GM19372 (cell line): ENCODE results near the gene SHPK.

ENCODE experiments used
- ATAC-seq: cut with Tn5 transposase; IDR thresholded peaks from one replicate; pipeline ENCODE4 v1.9.1; 2021; ENCODE audit warnings: mild to moderate bottlenecking, low read depth, moderate library complexity; ENCODE audit not compliant: unreplicated experiment

The SHPK gene

DNA sequence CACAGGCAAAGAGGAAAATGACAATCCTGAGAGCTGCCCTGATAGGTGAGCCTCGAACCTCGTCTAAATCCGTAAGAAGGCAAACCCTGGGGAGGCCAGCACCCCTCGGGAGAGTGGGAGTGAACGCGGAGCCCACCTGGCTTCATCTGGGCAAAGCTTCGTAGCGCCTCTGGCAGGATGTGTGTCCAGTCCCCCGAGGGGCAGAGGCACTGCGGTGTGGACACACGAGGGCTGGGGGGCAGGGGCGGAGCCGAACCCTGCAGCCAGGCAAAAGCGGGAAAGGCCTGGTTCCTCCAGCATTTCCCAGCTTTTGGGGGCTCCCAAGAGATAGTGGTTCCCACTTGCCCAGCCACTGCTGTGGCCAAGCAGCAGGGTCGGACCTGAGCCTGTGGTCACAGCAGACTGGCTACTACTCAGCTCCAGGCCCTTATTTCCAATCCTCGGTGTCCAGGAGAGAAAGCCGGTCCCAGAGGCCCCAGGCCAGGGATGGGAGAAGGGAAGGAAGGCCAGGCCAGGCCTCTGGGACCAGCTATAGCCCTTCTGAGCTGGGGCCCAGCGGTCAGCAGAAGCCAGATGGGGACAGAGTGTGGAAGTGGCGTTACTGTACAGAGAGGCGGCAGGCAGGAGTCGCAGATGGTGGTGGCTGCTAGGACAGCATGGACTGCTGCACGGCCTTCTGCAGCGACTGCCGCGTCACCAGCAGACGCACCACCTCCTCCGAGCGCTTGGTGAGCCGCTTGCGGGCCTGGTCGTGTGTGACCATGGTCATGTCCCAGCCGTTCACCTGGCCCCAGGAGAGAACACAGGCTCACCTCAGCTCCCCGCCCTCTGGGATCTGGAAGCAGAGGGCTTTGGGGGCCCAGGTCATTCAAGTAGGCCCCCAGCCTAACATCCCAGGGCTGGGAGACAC, 27.3 kb upstream of the SHPK start:
- ATAC-seq: no peak

DNA sequence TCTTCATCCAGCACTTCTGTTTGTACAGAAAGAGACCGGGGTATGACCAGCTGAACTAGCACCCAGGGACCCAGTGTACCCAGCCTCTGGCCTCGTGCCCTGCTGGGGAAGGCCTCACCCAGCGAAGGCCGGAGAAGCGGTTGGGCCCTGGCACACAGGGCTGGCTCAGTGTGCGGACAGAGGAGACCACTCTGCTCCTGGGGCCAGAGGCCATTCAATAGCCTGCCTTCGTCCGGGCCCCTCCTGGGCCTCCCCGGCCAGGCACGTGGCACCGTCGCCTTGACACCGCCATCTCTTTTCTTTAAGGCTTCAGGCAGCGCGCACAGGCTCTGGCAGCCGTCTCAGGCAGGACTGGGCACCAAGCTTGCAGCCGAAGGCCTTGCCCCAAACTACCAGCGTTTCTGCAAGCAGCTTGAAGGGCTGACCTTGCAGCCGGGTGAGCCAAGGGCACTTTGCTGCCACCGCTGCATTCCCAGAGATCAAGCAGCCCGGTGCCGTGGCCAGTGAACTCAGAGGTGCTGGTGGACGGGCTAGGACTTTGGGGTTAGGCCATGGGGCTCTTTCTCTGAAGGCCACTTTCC, 24.4 kb upstream of the SHPK start:
- ATAC-seq: no peak

DNA sequence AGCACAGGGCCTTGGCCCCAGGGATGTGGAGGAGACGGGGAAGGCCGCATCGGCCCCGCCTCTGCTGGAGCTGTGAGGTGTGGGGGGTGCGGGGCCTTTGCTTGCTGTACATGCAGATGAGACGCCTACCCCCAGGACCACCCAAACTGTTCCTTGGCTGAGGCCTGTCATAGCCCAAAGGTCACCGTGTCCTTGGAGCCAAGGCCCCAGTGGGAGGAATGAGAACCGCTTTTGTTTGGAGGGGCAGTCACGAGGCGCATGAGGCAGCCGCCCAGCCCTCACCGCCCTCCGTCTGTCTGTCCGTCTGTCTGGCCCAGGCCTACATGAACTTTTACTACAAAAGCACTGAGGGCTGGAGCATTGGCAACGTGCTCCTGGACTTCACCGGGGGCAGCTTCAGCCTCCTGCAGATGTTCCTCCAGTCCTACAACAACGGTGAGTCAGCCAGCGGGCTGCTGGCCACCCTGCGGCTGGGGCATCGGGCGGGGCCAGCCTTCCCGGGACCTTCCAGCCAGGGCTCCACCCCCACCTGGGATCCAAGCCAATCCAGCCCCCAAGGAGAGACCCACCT, 23.6 kb upstream of the SHPK start:
- ATAC-seq: no peak

DNA sequence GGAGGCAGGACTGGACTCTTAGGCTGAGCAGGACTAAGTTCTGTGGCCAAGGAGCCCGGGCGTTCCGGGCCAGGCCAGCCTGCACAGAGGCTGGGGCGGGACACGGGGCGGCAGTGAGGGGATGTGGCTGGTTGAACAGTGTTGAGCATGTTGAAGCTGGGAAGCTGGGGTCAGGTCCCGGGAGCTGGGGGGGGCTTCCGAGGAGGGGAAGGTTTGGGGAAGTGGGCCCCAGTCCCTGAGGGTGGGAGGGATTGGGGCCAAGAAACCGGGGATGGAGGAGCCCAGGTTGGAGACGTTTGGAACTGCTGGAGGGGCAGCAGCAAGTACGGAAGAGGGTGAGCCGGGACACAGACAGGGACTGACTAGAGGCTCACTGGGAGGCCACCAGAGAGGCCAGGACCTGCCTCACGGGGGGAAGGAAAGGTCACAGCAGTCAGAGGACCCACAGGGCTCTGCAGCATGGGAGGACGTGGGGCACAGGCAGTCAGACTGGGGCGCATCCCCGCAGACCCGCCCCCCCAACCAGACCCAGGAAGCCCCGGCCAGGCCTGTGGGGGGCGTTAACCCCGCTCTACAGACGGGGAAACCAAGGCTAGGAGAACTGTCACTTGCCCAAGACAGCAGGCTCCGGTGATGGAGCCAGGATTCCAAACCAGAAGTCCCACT, 22.9 kb upstream of the SHPK start:
- no peak for ATAC-seq

DNA sequence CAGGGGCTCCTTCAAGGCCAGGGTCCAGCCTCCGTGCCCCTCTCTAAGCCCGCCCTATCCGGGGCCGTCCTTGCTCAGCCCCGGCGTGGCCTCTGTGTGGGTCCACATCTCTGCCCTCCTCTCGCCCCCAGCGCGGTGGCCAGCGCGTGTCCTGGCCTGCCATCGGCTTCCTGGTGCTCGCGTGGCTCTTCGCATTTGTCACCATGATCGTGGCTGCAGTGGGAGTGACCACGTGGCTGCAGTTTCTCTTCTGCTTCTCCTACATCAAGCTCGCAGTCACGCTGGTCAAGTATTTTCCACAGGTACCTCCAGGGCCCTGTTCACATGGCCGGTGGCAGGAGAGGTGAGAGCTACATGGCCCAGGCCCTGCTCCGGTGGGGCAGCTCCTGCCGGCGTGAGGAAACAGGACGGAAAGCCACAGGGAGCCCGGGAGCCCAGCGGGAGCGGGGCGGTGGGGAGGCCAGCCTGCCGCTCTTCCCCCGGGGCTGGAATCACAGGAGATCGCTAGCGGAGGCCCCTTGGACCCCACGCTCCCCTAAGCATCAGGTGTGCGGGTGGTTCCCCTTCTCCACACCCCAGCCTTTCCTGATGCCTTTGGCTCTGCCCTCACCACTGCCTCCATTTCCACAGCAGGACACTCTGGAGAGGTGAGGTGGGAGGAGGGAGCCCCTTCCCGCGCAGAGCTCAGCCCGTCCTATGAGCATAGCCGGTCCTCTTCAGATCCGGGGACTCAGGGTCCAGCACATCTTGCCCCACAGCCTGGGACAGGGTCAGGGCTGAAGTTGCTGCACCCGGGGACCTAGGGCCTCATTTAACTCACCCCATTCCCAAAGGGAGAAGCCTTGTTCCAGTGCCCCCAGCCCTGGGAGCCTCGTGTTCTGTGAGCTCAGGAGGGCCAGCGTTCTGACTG, 22.1 kb upstream of the SHPK start:
- ATAC-seq: no peak

DNA sequence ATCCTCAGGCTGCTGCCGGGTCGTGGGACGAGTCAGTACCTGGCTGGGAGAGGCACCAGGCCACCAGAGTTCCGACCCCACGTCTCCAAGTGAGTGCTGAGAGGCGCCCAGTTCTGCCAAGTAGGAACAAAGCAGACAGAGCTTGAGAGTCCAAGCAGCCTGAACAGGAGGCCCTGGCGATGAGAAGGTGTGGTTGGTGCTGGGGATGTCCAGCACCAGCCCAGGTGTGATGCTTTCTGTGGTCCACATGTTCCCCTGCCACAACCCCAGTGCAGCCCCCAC, 21.5 kb upstream of the SHPK start:
- no peak for ATAC-seq

DNA sequence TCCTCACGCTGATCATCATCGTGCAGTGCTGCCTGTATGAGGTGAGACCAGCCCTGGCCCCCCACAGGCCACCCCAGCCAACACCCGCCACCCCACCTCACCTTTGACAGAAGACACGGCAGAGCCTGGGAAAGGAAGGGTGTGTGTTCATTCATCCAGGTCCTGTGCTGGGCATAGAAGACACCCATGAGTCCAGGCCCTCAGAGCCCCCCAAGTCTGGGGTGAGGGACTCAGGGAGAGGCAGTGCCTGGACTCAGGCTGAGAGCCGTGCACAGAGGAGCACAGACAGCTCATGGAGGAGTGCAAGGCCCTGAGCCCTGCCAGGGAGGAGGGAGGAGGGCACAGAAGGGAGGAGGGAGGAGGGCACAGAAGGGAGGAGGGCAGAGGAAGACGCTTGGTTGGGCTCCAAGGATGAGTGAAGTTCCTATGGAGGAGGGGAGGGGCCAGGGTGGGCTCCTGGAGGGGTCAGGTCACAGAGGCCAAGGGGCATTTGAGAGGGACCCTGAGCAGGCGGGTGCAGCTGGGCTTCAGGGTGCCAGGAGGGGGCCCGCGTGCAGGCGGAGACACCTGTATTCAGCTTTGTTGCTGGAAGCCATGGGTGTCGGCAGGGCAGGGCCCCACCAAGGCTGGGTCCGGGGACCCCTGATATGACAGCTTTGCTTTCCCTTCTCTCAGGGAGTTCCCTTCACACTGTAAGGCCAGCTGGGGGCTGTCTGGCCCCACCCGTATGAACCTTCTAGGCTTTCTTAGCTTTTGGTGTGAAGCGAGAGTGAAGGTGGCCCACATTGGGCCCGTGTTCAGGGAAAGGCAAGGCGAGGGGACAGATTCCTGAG, 20.9 kb upstream of the SHPK start:
- no peak for ATAC-seq

DNA sequence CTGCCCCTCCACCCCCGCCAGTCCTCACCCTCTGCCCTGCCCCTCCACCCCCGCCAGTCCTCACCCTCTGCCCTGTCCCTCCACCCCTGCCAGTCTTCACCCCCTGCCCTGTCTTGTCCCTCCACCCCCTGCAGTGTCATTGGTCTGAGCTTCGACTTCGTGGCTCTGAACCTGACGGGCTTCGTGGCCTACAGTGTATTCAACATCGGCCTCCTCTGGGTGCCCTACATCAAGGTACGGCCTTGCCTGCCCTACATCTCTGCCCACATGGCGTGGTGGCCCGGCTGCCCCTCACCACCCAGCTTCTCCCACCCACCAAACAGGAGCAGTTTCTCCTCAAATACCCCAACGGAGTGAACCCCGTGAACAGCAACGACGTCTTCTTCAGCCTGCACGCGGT, 20.3 kb upstream of the SHPK start:
- ATAC-seq: no peak

DNA sequence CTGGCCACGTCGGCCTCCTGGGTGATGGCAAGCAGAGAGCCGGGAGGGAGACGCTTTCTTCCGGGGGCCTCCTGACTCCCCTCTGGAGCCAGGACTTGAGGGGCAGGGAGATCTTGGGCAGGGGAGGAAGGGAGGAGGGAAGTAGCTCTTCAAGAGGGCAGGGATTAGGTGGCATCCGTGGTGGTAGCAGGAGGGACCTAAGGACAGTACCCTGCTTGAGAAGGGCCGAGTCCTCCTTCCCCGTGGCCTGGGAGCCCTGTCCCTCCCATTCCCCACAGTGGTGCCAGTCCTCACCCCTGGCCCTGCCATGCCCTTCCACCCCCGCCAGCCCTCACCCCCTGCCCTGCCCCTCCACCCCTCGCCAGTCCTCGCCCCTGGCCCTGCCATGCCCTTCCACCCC, 19.7 kb upstream of the SHPK start:
- no peak for ATAC-seq

DNA sequence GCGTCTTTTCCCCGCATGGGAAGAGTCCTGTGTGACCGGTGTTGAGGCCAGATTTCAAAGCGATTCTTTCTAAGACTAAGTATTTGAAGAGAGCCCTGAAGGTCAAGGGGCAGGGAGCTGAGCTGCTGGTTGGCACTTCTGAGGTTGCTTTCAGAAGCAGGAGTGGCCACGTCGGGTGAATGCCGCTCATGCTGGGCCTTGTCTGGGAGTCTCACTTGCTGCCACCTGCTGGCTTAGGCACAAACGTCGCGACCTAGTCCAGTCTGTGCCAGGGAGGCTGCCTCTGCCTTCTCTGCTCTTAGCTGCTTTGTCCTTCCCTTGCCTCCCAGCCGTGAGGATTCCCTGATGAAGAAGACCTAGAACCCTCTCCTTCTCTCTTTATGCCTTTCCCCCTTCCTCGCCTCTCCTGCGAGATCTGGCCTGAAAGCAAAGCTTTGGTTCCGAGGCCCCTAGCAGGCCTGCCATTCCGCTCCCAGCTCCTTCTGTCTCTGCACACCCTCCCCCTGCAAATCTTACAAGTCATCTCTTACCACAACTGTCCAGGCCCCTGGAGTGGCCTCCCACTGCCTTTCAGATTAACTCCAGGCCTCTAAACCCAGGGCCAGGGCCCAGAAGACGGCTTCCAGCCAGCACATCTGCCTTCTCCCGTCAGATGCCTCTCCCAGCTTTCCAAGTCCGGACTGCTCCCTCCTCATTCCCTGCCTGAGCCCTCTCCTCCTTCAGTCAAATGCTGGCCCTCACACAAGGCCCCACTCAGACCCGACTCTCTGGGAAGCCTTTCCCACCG, 11.9 kb upstream of the SHPK start:
- no peak for ATAC-seq

DNA sequence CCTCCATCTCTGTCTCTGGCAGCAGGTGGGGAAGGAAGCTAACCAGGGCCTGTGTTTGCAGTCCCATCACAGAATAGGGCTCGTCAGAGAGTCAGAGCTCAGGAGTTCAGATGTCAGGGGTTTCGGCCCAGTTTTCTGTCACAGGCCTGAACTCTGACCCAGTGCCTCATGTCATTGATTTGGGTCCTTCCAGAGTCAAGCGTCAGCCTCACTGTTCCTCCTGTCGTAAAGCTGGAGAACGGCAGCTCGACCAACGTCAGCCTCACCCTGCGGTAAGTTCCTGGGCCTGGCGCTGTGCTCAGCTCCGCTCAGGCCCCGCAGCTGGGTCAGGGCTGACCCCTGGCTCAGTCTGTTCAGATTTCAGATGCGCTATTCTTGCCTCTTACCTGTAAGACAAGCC, 11.2 kb upstream of the SHPK start:
- no peak for ATAC-seq

DNA sequence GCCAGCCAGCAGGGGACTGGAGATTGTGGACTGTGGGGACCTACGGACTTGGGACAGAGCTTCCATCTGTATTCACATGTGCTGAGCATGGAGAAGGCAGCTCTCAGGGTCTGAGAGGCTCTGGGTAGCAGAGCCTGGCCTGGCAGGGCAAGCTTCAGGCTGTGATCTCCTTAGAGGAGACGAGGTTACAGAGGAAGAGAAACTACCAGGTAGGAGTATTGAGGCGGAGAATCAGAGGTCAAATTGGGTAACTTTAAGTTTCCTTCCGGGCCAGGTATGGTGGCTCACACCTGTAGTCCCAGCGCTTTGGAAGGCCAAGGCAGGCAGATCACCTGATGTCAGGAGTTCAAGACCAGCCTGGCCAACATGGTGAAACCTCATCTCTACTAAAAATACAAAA, 9.3 kb upstream of the SHPK start:
- ATAC-seq: no peak

DNA sequence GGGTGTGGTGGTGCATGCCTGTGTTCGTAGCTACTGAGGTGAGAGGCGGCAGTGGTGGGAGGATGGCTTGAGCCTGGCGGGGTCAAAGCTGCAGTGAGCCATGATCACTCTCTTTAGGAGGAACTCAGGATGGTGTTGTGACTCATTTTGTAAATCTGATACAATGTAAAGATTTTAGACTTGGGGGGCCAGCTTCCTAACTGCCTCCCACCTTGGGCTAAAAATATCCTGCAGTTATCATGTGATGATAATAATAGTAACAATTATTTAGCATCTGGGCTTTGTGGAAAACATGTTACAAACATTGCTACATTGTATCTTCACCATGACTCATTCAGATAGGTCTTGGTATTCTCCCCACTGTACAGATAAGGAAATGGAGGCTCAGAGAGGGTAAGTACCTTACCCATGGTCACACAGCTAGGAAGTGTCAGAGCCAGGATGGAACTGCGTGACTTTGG, 7.9 kb upstream of the SHPK start:
- ATAC-seq: no peak

DNA sequence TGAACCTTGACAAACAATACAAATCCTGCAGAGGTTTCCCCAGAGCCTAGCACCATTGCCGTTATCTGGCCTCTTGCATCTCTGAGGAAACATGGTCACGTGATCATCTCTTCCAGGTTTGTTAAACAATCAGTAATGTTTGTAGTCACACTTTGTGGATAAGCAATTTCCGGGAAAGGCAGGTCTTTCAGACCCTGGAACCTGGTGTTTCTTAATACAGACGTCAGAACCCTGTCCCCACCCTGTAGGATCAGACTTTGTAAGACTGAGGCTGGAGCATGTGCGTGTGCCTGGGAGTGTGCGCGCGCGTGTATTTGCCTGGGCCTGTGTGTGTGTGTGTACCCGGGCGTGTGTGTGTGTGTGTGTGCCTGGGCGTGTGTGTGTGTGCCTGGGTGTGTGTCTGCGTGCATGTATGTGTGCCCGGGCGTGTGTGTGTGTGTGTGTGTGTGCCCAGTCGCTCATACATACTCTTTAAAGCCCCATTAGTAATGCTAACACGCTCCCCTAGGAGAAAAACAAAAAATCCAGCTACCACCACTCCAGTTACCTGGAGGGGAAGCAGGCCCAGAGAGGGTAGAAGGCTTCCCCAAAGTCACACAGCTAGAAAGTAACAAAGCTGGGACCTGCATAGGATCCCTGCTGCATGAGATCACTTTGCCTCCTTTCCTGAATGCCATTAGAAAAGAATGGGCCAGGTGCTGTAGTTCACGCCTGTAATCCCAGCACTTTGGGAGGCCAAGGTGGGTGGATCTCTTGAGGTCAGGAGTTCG, 5.9 kb upstream of the SHPK start:
- no peak for ATAC-seq

DNA sequence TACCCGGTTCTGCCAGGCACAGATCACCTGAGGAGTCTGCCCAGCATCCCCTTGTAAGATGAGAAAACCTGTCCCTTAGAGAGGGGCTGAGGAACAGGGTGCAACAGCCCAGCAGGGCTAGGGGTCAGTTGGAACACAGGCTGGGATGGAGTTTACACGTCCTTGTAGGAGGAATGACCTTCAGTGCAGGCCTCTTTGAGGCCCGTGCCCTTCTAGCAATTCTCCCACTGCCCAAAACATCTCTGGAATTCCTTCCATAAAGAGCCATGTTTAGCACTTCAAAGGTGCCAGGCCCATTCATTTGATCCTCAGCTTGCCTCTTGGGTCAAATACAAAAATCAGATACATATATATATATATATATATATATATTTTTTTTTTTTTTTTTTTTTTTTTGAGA, 5.0 kb upstream of the SHPK start:
- no peak for ATAC-seq

DNA sequence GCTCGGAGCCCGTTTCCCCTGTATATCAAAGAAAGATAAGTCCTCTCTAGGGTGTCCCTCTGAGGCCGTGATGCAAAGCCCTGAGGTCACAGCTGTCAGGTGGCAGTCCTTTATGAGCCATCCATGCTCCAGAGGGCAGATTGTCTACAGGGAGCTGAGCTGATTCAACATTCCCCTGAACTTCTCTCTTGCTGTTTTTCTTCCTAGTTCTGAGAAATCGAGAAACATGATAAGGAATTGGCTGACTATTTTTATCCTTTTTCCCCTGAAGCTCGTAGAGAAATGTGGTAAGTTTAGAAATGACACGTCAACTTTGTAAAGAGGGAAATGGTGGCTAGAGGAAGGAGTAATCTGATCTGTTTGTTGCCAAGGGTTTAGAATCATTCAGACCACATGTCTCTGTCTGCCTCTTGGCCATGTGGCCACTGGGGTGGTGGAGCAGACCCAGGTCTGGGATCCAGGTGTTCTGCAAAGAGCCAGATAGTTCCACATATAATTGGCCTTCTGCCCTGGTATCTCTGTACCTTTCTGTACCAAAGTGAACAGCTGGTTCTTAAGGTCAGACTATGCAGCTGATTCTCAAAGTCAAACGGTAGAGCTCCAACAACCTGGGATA, 4.0 kb upstream of the SHPK start:
- ATAC-seq: no peak

DNA sequence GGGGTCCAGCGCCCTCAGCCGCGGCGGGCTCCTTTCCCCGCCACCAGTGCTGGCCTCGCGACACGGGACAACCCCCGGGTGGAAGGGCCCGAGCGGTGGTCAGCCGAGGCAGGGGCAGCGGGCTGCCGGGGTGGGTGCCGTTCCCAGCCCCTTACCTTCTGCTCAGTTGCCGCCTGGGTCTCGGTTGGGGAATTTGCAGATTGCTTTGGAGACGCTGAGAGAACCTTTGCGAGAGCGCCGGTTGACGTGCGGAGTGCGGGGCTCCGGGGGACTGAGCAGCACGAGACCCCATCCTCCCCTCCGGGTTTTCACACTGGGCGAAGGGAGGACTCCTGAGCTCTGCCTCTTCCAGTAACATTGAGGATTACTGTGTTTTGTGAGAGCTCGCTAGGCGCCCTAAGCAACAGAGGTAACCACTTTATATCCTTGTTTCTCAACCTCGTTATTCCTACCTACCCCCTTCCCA, 891 bp upstream of the SHPK start:
- no peak for ATAC-seq
